Measurements from ENCODE around the gene TCF7L2. TPM values are rescaled to one million over a fixed set of nuclear protein-coding genes. Genes with fewer than 3 reads are reported as not detected.

TCF7L2 gene
- total and polyA plus RNA-seq, 9 of the 15 experiments (the other 6 are each of a cell fraction or from before 2014, with no cell fraction given): 0.32 to 2.8 (median 0.92) TPM

DNA sequence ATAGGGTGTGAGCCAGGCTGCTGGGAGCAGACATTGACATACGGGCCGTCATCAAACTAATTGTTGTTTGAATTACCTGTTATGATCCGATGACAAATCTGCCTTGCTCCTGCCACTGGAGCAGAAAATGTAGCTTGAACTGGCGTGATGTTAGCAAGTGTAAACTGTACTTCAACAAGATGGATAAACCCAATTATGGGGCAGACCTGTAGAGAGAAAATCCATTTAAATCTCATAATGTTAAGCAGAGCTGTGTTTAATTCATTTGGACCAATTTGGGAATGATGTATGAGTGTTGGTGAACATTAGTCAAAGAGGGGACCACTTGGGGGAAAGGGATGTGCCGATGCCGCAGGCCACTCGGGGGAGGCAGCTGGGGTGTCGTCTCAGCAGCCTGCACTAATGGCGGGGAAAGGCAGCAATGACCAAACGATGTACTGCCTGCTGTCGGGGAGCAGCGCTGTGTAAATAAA lies 27.4 kb downstream of the TCF7L2 start:
- H3K4me1 ChIP-seq (replicated peaks in 1 of 2; ENCODE audit: control insufficient read depth in 2 of 2, insufficient read depth in 2 of 2, low read length in 2 of 2): no peaks in the 10 kb centered on the region
- H3K4me3 ChIP-seq: no peak overlapping the region
- intact Hi-C loops (cut with micrococcal nuclease) (no loop called here), in situ Hi-C loops (cut with MboI) (no loop called here)
- no peak overlapping the region for H2AFZ ChIP-seq (ENCODE audit: low read depth, low read length)
- H3K36me3 ChIP-seq (ENCODE audit: control insufficient read depth, insufficient read depth, low read length): no peaks in the 10 kb centered on the region
- no peak overlapping the region for H3K4me2 ChIP-seq (ENCODE audit: insufficient read depth, low read length)
- no peak overlapping the region for H3K27ac ChIP-seq (ENCODE audit: extremely low read depth, low read depth, low read length)
- no peak for ATAC-seq
- no TSS peak for BruUV-seq (replicated peaks)
- H3K9ac ChIP-seq (ENCODE audit: insufficient read depth in 1 of 2, low read depth in 2 of 2, low read length in 2 of 2): no peak overlapping the region
- H3K79me2 ChIP-seq (ENCODE audit: control insufficient read depth, insufficient read depth, low read length): no peaks in the 10 kb centered on the region
- ChIA-PET CTCF (ENCODE audit: low intra/inter-chr PET ratio) (no interaction called here), POLR2A (interaction anchor here (0.8 kb wide), 1 partner anchor 11 kb away, joined by 3 read pairs; no protein-coding TSS in a partner anchor)
- TF ChIP-seq TBP (optimal IDR thresholded peaks at IDR 0.05; ENCODE audit: low read depth, low read length) (no peak), MBD2 (IDR thresholded peaks at IDR 0.05; ENCODE audit: borderline replicate concordance, low read depth) (no peak), EP400 (IDR thresholded peaks at IDR 0.05) (no peak), E2F3 (CRISPR knock-in tag; IDR thresholded peaks at IDR 0.05) (no peak), ATF7 (IDR thresholded peaks at IDR 0.05) (no peak), CAMTA2 (CRISPR knock-in tag; conservative IDR thresholded peaks at IDR 0.05) (no peak), HNRNPUL1 (IDR thresholded peaks at IDR 0.05; ENCODE audit: low read length) (no peak)
- TF ChIP-seq, protein P1, sequence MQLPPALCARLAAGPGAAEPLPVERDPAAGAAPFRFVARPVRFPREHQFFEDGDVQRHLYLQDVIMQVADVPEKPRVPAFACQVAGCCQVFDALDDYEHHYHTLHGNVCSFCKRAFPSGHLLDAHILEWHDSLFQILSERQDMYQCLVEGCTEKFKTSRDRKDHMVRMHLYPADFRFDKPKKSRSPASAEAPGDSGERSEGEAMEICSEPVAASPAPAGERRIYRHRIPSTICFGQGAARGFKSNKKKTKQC (CRISPR knock-in tag; IDR thresholded peaks at IDR 0.05): no peak
- TF ChIP-seq, protein P2, sequence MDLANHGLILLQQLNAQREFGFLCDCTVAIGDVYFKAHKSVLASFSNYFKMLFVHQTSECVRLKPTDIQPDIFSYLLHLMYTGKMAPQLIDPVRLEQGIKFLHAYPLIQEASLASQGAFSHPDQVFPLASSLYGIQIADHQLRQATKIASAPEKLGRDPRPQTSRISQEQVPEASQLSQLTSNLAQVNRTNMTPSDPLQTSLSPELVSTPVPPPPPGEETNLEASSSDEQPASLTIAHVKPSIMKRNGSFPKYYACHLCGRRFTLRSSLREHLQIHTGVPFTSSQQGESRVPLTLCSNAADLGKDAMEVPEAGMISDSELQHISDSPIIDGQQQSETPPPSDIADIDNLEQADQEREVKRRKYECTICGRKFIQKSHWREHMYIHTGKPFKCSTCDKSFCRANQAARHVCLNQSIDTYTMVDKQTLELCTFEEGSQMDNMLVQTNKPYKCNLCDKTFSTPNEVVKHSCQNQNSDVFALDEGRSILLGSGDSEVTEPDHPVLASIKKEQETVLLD (IDR thresholded peaks at IDR 0.05): no peak
- TF ChIP-seq, protein P3, sequence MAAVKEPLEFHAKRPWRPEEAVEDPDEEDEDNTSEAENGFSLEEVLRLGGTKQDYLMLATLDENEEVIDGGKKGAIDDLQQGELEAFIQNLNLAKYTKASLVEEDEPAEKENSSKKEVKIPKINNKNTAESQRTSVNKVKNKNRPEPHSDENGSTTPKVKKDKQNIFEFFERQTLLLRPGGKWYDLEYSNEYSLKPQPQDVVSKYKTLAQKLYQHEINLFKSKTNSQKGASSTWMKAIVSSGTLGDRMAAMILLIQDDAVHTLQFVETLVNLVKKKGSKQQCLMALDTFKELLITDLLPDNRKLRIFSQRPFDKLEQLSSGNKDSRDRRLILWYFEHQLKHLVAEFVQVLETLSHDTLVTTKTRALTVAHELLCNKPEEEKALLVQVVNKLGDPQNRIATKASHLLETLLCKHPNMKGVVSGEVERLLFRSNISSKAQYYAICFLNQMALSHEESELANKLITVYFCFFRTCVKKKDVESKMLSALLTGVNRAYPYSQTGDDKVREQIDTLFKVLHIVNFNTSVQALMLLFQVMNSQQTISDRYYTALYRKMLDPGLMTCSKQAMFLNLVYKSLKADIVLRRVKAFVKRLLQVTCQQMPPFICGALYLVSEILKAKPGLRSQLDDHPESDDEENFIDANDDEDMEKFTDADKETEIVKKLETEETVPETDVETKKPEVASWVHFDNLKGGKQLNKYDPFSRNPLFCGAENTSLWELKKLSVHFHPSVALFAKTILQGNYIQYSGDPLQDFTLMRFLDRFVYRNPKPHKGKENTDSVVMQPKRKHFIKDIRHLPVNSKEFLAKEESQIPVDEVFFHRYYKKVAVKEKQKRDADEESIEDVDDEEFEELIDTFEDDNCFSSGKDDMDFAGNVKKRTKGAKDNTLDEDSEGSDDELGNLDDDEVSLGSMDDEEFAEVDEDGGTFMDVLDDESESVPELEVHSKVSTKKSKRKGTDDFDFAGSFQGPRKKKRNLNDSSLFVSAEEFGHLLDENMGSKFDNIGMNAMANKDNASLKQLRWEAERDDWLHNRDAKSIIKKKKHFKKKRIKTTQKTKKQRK (IDR thresholded peaks at IDR 0.05; ENCODE audit: borderline replicate concordance, low read depth, low read length): no peak
- TF ChIP-seq, protein P4, sequence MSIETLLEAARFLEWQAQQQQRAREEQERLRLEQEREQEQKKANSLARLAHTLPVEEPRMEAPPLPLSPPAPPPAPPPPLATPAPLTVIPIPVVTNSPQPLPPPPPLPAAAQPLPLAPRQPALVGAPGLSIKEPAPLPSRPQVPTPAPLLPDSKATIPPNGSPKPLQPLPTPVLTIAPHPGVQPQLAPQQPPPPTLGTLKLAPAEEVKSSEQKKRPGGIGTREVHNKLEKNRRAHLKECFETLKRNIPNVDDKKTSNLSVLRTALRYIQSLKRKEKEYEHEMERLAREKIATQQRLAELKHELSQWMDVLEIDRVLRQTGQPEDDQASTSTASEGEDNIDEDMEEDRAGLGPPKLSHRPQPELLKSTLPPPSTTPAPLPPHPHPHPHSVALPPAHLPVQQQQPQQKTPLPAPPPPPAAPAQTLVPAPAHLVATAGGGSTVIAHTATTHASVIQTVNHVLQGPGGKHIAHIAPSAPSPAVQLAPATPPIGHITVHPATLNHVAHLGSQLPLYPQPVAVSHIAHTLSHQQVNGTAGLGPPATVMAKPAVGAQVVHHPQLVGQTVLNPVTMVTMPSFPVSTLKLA (conservative IDR thresholded peaks at IDR 0.05): no peak
- TF ChIP-seq, protein P5, sequence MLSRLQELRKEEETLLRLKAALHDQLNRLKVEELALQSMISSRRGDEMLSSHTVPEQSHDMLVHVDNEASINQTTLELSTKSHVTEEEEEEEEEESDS (CRISPR knock-in tag; IDR thresholded peaks at IDR 0.05): no peak
- TF ChIP-seq, protein P6, sequence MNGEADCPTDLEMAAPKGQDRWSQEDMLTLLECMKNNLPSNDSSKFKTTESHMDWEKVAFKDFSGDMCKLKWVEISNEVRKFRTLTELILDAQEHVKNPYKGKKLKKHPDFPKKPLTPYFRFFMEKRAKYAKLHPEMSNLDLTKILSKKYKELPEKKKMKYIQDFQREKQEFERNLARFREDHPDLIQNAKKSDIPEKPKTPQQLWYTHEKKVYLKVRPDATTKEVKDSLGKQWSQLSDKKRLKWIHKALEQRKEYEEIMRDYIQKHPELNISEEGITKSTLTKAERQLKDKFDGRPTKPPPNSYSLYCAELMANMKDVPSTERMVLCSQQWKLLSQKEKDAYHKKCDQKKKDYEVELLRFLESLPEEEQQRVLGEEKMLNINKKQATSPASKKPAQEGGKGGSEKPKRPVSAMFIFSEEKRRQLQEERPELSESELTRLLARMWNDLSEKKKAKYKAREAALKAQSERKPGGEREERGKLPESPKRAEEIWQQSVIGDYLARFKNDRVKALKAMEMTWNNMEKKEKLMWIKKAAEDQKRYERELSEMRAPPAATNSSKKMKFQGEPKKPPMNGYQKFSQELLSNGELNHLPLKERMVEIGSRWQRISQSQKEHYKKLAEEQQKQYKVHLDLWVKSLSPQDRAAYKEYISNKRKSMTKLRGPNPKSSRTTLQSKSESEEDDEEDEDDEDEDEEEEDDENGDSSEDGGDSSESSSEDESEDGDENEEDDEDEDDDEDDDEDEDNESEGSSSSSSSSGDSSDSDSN (IDR thresholded peaks at IDR 0.05; ENCODE audit: borderline replicate concordance in 1 of 2, low read depth in 2 of 2, low read length in 2 of 2): no peak
- no peaks in the 10 kb centered on the region for H4K20me1 ChIP-seq (replicated peaks; ENCODE audit: control insufficient read depth, insufficient read depth, low read length)
- 26% methylated on average over 12 of the region's 12 CpGs for WGBS (ENCODE audit: insufficient coverage, low coverage, missing lambda C conversion rate)
- FAIRE-seq: no peak
- H3K27me3 ChIP-seq (ENCODE audit: control insufficient read depth in 2 of 2, insufficient read depth in 2 of 2, low read length in 2 of 2): no peaks in the 10 kb centered on the region
- no peaks in the 10 kb centered on the region for H3K9me3 ChIP-seq (replicated peaks; ENCODE audit: control insufficient read depth, insufficient read depth, low read depth, low read length)
- no peak for DNase-seq (ENCODE audit: extremely low read depth in 1 of 4, low spot score in 3 of 4)
- H3K9me1 ChIP-seq (ENCODE audit: control insufficient read depth, insufficient read depth, low read length): no peaks in the 10 kb centered on the region
